GM10266 (cell line): ENCODE measurements around the gene ATRN.

Experiments used
- DNase-seq: peaks from one replicate; pipeline ENCODE4 v3.0.0; 2012; ENCODE audit errors: extremely low spot score
- CTCF ChIP-seq: IDR thresholded peaks from 2 replicates; pipeline ENCODE4 v1.5.1; 2012; ENCODE audit warnings: mild to moderate bottlenecking, low read depth; ENCODE audit not compliant: control insufficient read depth, insufficient read depth; ENCODE audit errors: missing control alignments

The ATRN gene

GRCh38 chr20:3645309-3646066, 174.7 kb downstream of the ATRN start:
- TF ChIP-seq CTCF: no peak
- DNase-seq: no peak

- DNase-seq: no peak
- TF ChIP-seq CTCF: no peak
These were observed 175.2 kb downstream of the ATRN start for GRCh38 chr20:3646067-3646440.

- TF ChIP-seq CTCF: no peak
- DNase-seq: no peak
These were observed 175.8 kb downstream of the ATRN start for GRCh38 chr20:3646651-3647050.

GRCh38 chr20:3647473-3647872, 176.7 kb downstream of the ATRN start:
- no peak for TF ChIP-seq CTCF
- no peak for DNase-seq

- no peak for TF ChIP-seq CTCF
- no peak for DNase-seq
These were observed 178.1 kb downstream of the ATRN start for GRCh38 chr20:3648951-3649350.

GRCh38 chr20:3651204-3651962, 180.6 kb downstream of the ATRN start:
- no peak for DNase-seq
- no peak for TF ChIP-seq CTCF

GRCh38 chr20:3652221-3652620, 181.4 kb downstream of the ATRN start:
- DNase-seq: no peak
- TF ChIP-seq CTCF: no peak
